Cardiac muscle cell (in vitro differentiated cells and primary cell): Measurements from ENCODE around the gene GK. TPM values are rescaled to one million over a fixed set of nuclear protein-coding genes. Genes with fewer than 3 reads are reported as not detected.
A peak's percentile ranks its signal among the peaks of the same experiment; 100 is the strongest.

ENCODE experiments used
- DNase-seq, 2 donors: peaks; one replicate each; pipeline versions ENCODE4 v3.0.0 to v3.0.0-alpha.2; 2010 to 2017; ENCODE audit warnings: low read depth in 1 of 2, low spot score in 1 of 2
- H3K27ac ChIP-seq: fragments of 200-600 bp; sonication (generic); 2 replicates; pipeline ENCODE4 v1.5.1; 2016
- H3K27me3 ChIP-seq: fragments of 200-600 bp; sonication (generic); 2 replicates; pipeline ENCODE4 v1.6.0; 2016; ENCODE audit warnings: control low read depth
- H3K36me3 ChIP-seq: fragments of 200-600 bp; sonication (generic); 2 replicates; pipeline ENCODE4 v1.5.1; 2016; ENCODE audit warnings: control low read depth
- H3K4me1 ChIP-seq: fragments of 200-600 bp; sonication (generic); 2 replicates; pipeline ENCODE4 v1.8.1; 2017; ENCODE audit warnings: low read depth, mild to moderate bottlenecking, mixed run types
- H3K4me3 ChIP-seq: fragments of 200-600 bp; sonication (generic); 2 replicates; pipeline ENCODE4 v1.5.1; 2016; ENCODE audit warnings: mild to moderate bottlenecking
- H3K9me3 ChIP-seq: fragments of 200-600 bp; sonication (generic); 2 replicates; pipeline ENCODE4 v1.5.1; 2017; ENCODE audit warnings: low read depth, mild to moderate bottlenecking, control low read depth
- CTCF ChIP-seq: IDR thresholded peaks from 2 replicates; pipeline ENCODE4 v1.5.1; 2012; ENCODE audit warnings: low read depth, mild to moderate bottlenecking, low read length
- polyA plus RNA-seq: library from polyadenylated mRNA; unstranded; fragments of >200 nt; fragmentation: Nextera tagmentation; extraction: Ambion mirVana; gene quantifications from 2 replicates; pipeline ENCODE4 v1.2.1, GENCODE V29; 2016
- total RNA-seq: library from RNA; depleted of rRNA; stranded (reverse); fragments of >200 nt; gene quantifications from 2 replicates; pipeline ENCODE4 v1.2.3, GENCODE V29; 2016

Gene GK
- total and polyA plus RNA-seq, 2 experiments from 2014 or later, result 7.3 to 13.4 TPM

GRCh38 chrX:30674799-30675198, 21.6 kb downstream of the GK start:
- Histone ChIP-seq H3K27ac (no peak overlapping the region), H3K9me3 (no peaks in the 10 kb centered on the region), H3K4me1 (no peaks in the 10 kb centered on the region), H3K36me3 (no peaks in the 10 kb centered on the region), H3K4me3 (no peak overlapping the region), H3K27me3 (no peaks in the 10 kb centered on the region)
- no peak for DNase-seq
- no peak for TF ChIP-seq CTCF

DNA sequence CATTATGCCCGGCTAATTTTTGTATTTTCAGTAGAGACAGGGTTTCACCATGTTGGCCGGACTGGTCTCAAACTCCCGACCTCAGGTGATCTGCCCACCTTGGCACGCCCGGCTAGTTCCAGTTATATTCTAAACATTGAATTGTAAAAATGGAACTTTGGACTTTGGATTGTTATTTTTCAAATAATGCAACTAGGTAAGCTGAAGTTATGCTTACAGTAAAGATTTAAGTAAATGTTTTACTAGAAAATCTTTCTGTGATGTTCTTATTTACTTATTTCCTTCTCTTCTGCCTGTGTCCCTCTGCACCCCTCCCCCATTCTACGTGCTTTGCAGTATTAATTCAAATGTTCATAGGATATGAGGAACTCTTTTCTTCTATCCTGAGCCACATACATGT, 26.1 kb downstream of the GK start:
- H3K27me3 ChIP-seq, result no peaks in the 10 kb centered on the region
- H3K36me3 ChIP-seq, result no peaks in the 10 kb centered on the region
- H3K4me3 ChIP-seq, result no peak overlapping the region
- peaks cover 9% of the 10 kb centered on the region for H3K4me1 ChIP-seq
- TF ChIP-seq CTCF, result no peak
- DNase-seq, result no peak
- no peak overlapping the region for H3K27ac ChIP-seq
- H3K9me3 ChIP-seq, result no peaks in the 10 kb centered on the region

DNA sequence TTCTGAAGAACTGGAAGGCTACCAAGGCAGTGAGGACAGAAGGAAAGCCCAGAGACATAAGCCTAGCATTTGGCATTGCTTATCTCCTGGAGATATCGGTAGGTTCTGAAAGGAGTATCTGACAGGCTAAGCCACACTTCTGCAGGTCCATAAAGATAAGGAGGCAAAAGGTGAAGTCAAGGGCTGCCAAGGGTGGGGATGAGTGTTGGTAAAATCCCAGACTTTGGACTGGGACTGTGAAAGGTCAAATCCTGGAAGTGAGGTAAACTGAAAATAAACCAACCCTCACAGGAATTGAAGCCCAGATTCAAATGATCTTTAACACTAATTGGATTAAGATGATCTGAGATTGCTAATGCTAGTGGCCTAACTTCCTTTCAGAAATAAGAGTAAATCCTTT, 27.4 kb downstream of the GK start:
- no peaks in the 10 kb centered on the region for H3K27me3 ChIP-seq
- H3K36me3 ChIP-seq, result no peaks in the 10 kb centered on the region
- peaks cover 9% of the 10 kb centered on the region for H3K4me1 ChIP-seq
- no peaks in the 10 kb centered on the region for H3K9me3 ChIP-seq
- TF ChIP-seq CTCF, result no peak
- no peak for DNase-seq
- H3K27ac ChIP-seq, result peak overlapping the region; percentile 30
- H3K4me3 ChIP-seq, result no peak overlapping the region

- no peaks in the 10 kb centered on the region for H3K27me3 ChIP-seq
- DNase-seq, result no peak
- TF ChIP-seq CTCF, result no peak
- no peaks in the 10 kb centered on the region for H3K36me3 ChIP-seq
- H3K27ac ChIP-seq, result no peak overlapping the region
- no peaks in the 10 kb centered on the region for H3K4me1 ChIP-seq
- no peak overlapping the region for H3K4me3 ChIP-seq
- H3K9me3 ChIP-seq, result no peaks in the 10 kb centered on the region
Measured at GRCh38 chrX:30688641-30689040, 35.4 kb downstream of the GK start.

- Histone ChIP-seq H3K4me3 (no peak overlapping the region), H3K36me3 (no peaks in the 10 kb centered on the region), H3K4me1 (no peaks in the 10 kb centered on the region), H3K27me3 (no peaks in the 10 kb centered on the region), H3K27ac (no peak overlapping the region), H3K9me3 (no peaks in the 10 kb centered on the region)
- no peak for TF ChIP-seq CTCF
- no peak for DNase-seq
Measured at GRCh38 chrX:30689116-30689515, 35.9 kb downstream of the GK start.

- no peak for TF ChIP-seq CTCF
- Histone ChIP-seq H3K4me3 (no peak overlapping the region), H3K36me3 (no peaks in the 10 kb centered on the region), H3K27ac (no peak overlapping the region), H3K4me1 (no peaks in the 10 kb centered on the region), H3K27me3 (no peaks in the 10 kb centered on the region), H3K9me3 (no peaks in the 10 kb centered on the region)
- DNase-seq, result peak in 1 of 2 donors; percentile 14
Measured at GRCh38 chrX:30690330-30690729, 37.1 kb downstream of the GK start.
